Measurements from ENCODE around the gene TGM1.

Gene TGM1

GRCh38 chr14:24290746-24291145 lies 27.8 kb upstream of the TGM1 start:
- no peak for DNase-seq (ENCODE audit: low spot score)
- TF ChIP-seq CTCF (IDR thresholded peaks at IDR 0.05; ENCODE audit: extremely low read depth, missing control alignments), result no peak

GRCh38 chr14:24289649-24290280 lies 26.8 kb upstream of the TGM1 start:
- TF ChIP-seq CTCF (IDR thresholded peaks at IDR 0.05; ENCODE audit: extremely low read depth, missing control alignments), result no peak
- no peak for DNase-seq (ENCODE audit: low spot score)

GRCh38 chr14:24286996-24287395 lies 24.0 kb upstream of the TGM1 start:
- TF ChIP-seq CTCF (IDR thresholded peaks at IDR 0.05; ENCODE audit: extremely low read depth, missing control alignments), result no peak
- DNase-seq (ENCODE audit: low spot score), result no peak

DNA sequence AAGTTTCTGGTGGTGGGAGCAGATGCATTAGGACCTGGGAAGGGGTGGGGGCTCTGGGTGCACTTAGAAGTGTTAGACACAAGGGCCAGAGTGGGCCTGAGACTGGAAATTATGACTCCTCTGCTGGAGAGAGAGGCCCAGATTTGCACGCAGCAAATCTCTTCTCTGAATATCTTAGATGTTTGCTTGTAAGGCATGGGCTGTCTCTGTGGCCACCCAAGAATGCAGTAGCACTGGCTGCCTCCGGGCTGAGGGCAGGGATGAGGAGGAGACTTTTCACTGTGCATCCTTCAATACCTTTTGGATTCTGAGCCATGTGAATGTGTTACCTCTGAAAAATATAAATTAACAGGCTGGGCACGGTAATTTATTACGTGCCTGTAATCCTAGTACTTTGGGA lies 22.4 kb upstream of the TGM1 start:
- no peak for DNase-seq (ENCODE audit: low spot score)
- TF ChIP-seq CTCF (IDR thresholded peaks at IDR 0.05; ENCODE audit: extremely low read depth, missing control alignments), result no peak

GRCh38 chr14:24284501-24285035 lies 21.6 kb upstream of the TGM1 start:
- no peak for TF ChIP-seq CTCF (IDR thresholded peaks at IDR 0.05; ENCODE audit: extremely low read depth, missing control alignments)
- no peak for DNase-seq (ENCODE audit: low spot score)

DNA sequence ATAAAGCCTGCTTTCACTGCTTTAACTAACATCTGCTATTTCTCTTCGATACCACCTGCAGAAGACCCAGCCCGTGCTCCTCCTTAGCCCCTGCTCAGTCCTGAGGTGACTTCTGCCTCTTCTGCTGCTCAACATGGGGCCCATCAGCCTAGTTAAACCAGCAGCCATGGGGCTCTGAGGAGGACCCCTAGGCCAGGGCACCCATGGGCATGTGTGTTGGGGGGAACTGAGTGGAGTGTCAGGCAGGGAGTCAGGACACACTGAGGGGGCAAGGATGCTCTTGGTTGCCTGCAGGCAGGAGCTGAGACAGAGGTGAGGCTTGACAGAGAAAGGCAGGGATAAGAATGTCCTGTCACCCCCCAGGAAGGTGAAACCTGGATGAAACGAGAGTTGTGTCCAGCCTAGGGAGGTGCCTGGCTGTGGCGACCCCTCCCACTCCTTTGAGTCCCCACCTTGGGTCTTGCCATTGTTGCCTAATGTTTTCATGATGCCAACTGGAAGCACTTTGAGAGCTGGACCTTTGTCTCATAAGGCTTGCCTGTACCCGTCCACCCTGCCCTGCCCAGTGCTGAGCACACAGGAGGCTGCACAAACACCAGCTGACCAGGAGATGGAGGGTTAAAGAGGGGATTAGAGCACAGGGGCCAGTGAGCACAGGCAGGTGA lies 21.0 kb upstream of the TGM1 start:
- DNase-seq (ENCODE audit: low spot score), result no peak
- no peak for TF ChIP-seq CTCF (IDR thresholded peaks at IDR 0.05; ENCODE audit: extremely low read depth, missing control alignments)

- DNase-seq (ENCODE audit: low spot score), result no peak
- no peak for TF ChIP-seq CTCF (IDR thresholded peaks at IDR 0.05; ENCODE audit: extremely low read depth, missing control alignments)
Measured at GRCh38 chr14:24282736-24283135, 19.8 kb upstream of the TGM1 start.
